Keratinocyte (primary cell): ENCODE data around the gene CACNA1C. TPM values are rescaled to one million over a fixed set of nuclear protein-coding genes. Genes with fewer than 3 reads are reported as not detected.

ENCODE experiments used
- DNase-seq: peaks from one replicate; pipeline ENCODE4 v3.0.0-alpha.2; 2011; ENCODE audit warnings: low read depth, missing footprints, low spot score
- FAIRE-seq: peaks from 2 replicates; lab custom pipeline; 2011; peaks lifted over from hg19 to GRCh38; lab: Jason Lieb, UNC
- H2AFZ ChIP-seq: 2 replicates; pipeline ENCODE4 v1.6.0; 2012; ENCODE audit warnings: low read length, control low read depth, inconsistent platforms; ENCODE audit not compliant: control insufficient read depth
- H3K27ac ChIP-seq: 2 replicates; pipeline ENCODE4 v1.5.1; 2011; ENCODE audit warnings: low read length; ENCODE audit not compliant: control insufficient read depth, insufficient read depth
- H3K27me3 ChIP-seq: 3 replicates; pipeline ENCODE4 v1.6.0; 2011; ENCODE audit warnings: low read length; ENCODE audit not compliant: control insufficient read depth, insufficient read depth; ENCODE audit errors: extremely low read depth
- H3K36me3 ChIP-seq, 2 experiments: 2 replicates in 1 of 2; 3 replicates in 1 of 2; pipeline ENCODE4 v1.5.1; 2011; ENCODE audit warnings: low read length in 2 of 2, mild to moderate bottlenecking in 1 of 2; ENCODE audit not compliant: control insufficient read depth in 2 of 2, insufficient read depth in 2 of 2; ENCODE audit errors: extremely low read depth in 1 of 2
- H3K4me1 ChIP-seq: 3 replicates; pipeline ENCODE4 v1.5.1; 2011; ENCODE audit warnings: low read length; ENCODE audit not compliant: control insufficient read depth, insufficient read depth; ENCODE audit errors: extremely low read depth
- H3K4me2 ChIP-seq: 3 replicates; pipeline ENCODE4 v1.6.0; 2011; ENCODE audit warnings: low read depth, low read length; ENCODE audit not compliant: control insufficient read depth, insufficient read depth; ENCODE audit errors: extremely low read depth
- H3K4me3 ChIP-seq, 3 experiments: fragments of 200-600 bp in 1 of 3; sonication (generic) in 1 of 3; 2 replicates in 2 of 3; 3 replicates in 1 of 3; pipeline ENCODE4 v1.5.1; 2011 to 2016; ENCODE audit warnings: low read length in 3 of 3, mild to moderate bottlenecking in 3 of 3, control low read depth in 2 of 3, inconsistent platforms in 1 of 3, low read depth in 1 of 3, mixed read lengths in 1 of 3, mixed run types in 1 of 3, moderate library complexity in 1 of 3; ENCODE audit not compliant: control insufficient read depth in 2 of 3, insufficient read depth in 2 of 3; ENCODE audit errors: extremely low read depth in 1 of 3
- H3K79me2 ChIP-seq: 2 replicates; pipeline ENCODE4 v1.6.0; 2012; ENCODE audit warnings: low read length; ENCODE audit not compliant: control insufficient read depth, insufficient read depth
- H3K9ac ChIP-seq: 3 replicates; pipeline ENCODE4 v1.6.0; 2011; ENCODE audit warnings: low read length; ENCODE audit not compliant: control insufficient read depth, insufficient read depth; ENCODE audit errors: extremely low read depth
- H3K9me1 ChIP-seq: 3 replicates; pipeline ENCODE4 v1.6.0; 2011; ENCODE audit warnings: low read length; ENCODE audit not compliant: control insufficient read depth, insufficient read depth; ENCODE audit errors: extremely low read depth
- H3K9me3 ChIP-seq: 2 replicates; pipeline ENCODE4 v1.5.1; 2012; ENCODE audit warnings: low read depth, low read length; ENCODE audit not compliant: control insufficient read depth
- H4K20me1 ChIP-seq: 3 replicates; pipeline ENCODE4 v1.6.0; 2011; ENCODE audit warnings: low read length; ENCODE audit not compliant: control insufficient read depth, insufficient read depth; ENCODE audit errors: extremely low read depth
- CTCF ChIP-seq, 3 experiments: IDR thresholded peaks in 1 of 3; conservative IDR thresholded peaks in 1 of 3; optimal IDR thresholded peaks in 1 of 3; 2 replicates in 2 of 3; 3 replicates in 1 of 3; pipeline versions ENCODE3 to v1.5.1; 2011; ENCODE audit warnings: low read length in 3 of 3, mild to moderate bottlenecking in 3 of 3, moderate library complexity in 2 of 3, control low read depth in 1 of 3, inconsistent platforms in 1 of 3; ENCODE audit not compliant: insufficient read depth in 2 of 3; ENCODE audit errors: extremely low read depth in 1 of 3
- EZH2 ChIP-seq: IDR thresholded peaks from one replicate; pipeline ENCODE4 v1.6.1; 2012; ENCODE audit warnings: inconsistent platforms, mild to moderate bottlenecking, low read length, moderate library complexity
- dilution Hi-C: fragments of 300-500 bp; cut with MboI; formaldehyde crosslinking; loops from one replicate; pipeline ENCODE4 v1.7.0; 2020; ENCODE audit warnings: low sequenced_read_pairs; ENCODE audit not compliant: extremely low pct_ligation_motif_present
- polyA plus RNA-seq, 5 experiments: library from polyadenylated mRNA; depleted of rRNA in 3 of 5; stranded (reverse) in 3 of 5; stranded (forward) in 1 of 5; unstranded in 1 of 5; fragments of >200 nt; gene quantifications; 1 replicate in 1 of 5; 2 replicates in 3 of 5; 3 replicates in 1 of 5; pipeline versions ENCODE4 v1.2.1 to v1.2.3, GENCODE V29; 2011 to 2012; ENCODE audit warnings: missing spikeins in 2 of 5, low read depth in 1 of 5, low replicate concordance in 1 of 5

Gene CACNA1C
- polyA plus RNA-seq, 1 donor (not counting 4 experiments of a cell fraction or from before 2014, with no cell fraction given), result not detected

GRCh38 chr12:2523317-2523716 lies 470.5 kb downstream of the CACNA1C start:
- H3K4me2 ChIP-seq, result no peak overlapping the region
- no peak overlapping the region for H3K27ac ChIP-seq
- no peaks in the 10 kb centered on the region for H3K9me1 ChIP-seq
- H3K36me3 ChIP-seq, result no peaks in the 10 kb centered on the region
- H3K9me3 ChIP-seq, result no peaks in the 10 kb centered on the region
- H2AFZ ChIP-seq, result no peak overlapping the region
- no peak for TF ChIP-seq EZH2
- no peak for TF ChIP-seq CTCF (optimal IDR thresholded peaks at IDR 0.05 in 1 of 3, IDR thresholded peaks at IDR 0.05 in 1 of 3, conservative IDR thresholded peaks at IDR 0.05 in 1 of 3; ENCODE audit: extremely low read depth in 1 of 3, insufficient read depth in 2 of 3, low read length in 3 of 3)
- no peak overlapping the region for H3K4me3 ChIP-seq
- no peaks in the 10 kb centered on the region for H3K79me2 ChIP-seq
- dilution Hi-C loops, result no loop called here
- H3K27me3 ChIP-seq, result no peaks in the 10 kb centered on the region
- H4K20me1 ChIP-seq, result no peaks in the 10 kb centered on the region
- H3K9ac ChIP-seq, result no peak overlapping the region
- DNase-seq, result no peak
- no peak for FAIRE-seq
- H3K4me1 ChIP-seq, result no peaks in the 10 kb centered on the region

GRCh38 chr12:2523844-2524243 lies 471.1 kb downstream of the CACNA1C start:
- H3K79me2 ChIP-seq, result no peaks in the 10 kb centered on the region
- DNase-seq, result no peak
- H3K36me3 ChIP-seq, result no peaks in the 10 kb centered on the region
- no peaks in the 10 kb centered on the region for H3K4me1 ChIP-seq
- H3K4me3 ChIP-seq, result no peak overlapping the region
- H3K27me3 ChIP-seq, result no peaks in the 10 kb centered on the region
- H3K9ac ChIP-seq, result no peak overlapping the region
- no peak overlapping the region for H3K4me2 ChIP-seq
- H3K9me1 ChIP-seq, result no peaks in the 10 kb centered on the region
- H4K20me1 ChIP-seq, result no peaks in the 10 kb centered on the region
- FAIRE-seq, result no peak
- no peak overlapping the region for H3K27ac ChIP-seq
- no peak overlapping the region for H2AFZ ChIP-seq
- TF ChIP-seq CTCF (optimal IDR thresholded peaks at IDR 0.05 in 1 of 3, IDR thresholded peaks at IDR 0.05 in 1 of 3, conservative IDR thresholded peaks at IDR 0.05 in 1 of 3; ENCODE audit: extremely low read depth in 1 of 3, insufficient read depth in 2 of 3, low read length in 3 of 3) (no peak), EZH2 (no peak)
- dilution Hi-C loops, result no loop called here
- H3K9me3 ChIP-seq, result no peaks in the 10 kb centered on the region
